Peyer's patch (tissue), 4 donors: ENCODE data around the gene SELENOP.

Experiments
- POLR2A ChIP-seq, 2 donors: fragments of 450-650 bp; IDR thresholded peaks; one replicate each; pipeline ENCODE4 v1.5.1; 2017; ENCODE audit warnings: antibody characterized with exemption in 2 of 2, mild to moderate bottlenecking in 2 of 2, moderate library complexity in 2 of 2
- TF ChIP-seq, protein P1 (sequence below), 6 experiments: fragments of 450-650 bp in 4 of 6; fragments of 200-600 bp in 2 of 6; sonication (generic) in 1 of 6; IDR thresholded peaks; one replicate each; pipeline ENCODE4 v1.5.1; 2017 to 2019; ENCODE audit warnings: antibody characterized with exemption in 6 of 6, mild to moderate bottlenecking in 3 of 6, moderate library complexity in 1 of 6

DNA sequence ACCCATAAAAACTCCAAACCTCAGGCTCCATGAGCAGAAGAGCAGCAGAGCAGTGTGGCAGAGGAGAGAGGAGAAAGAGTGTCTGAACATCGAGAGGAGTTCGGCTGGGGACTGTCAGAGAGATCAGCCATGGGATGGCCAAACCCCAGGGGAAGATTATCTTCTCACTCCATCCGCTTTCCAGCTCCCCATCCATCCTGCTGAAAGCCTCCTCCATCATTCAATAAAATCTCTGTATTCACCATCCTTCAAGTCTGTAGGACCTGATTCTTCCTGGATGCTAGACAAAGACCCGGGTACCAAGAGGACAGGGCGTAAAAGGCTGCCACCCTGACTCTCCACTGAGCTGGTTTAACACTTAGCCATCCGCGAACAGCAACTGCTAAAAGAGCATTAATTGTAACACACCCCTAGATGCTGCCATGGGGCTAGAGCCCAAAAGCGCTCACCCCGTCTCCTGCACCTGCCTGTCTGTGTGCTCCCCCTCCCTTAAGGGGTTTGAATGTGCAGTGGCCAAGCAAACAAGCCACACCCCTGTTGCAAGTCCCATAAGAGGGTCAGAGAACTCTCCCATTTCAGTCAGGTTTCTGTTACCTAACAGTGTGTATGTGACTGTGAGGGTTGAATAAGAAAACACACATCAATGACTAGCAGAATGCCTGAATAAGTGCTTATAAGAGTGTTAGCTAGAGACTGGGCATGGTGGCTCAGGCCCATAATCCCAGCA, 13.9 kb upstream of the SELENOP start:
- TF ChIP-seq, protein P1, sequence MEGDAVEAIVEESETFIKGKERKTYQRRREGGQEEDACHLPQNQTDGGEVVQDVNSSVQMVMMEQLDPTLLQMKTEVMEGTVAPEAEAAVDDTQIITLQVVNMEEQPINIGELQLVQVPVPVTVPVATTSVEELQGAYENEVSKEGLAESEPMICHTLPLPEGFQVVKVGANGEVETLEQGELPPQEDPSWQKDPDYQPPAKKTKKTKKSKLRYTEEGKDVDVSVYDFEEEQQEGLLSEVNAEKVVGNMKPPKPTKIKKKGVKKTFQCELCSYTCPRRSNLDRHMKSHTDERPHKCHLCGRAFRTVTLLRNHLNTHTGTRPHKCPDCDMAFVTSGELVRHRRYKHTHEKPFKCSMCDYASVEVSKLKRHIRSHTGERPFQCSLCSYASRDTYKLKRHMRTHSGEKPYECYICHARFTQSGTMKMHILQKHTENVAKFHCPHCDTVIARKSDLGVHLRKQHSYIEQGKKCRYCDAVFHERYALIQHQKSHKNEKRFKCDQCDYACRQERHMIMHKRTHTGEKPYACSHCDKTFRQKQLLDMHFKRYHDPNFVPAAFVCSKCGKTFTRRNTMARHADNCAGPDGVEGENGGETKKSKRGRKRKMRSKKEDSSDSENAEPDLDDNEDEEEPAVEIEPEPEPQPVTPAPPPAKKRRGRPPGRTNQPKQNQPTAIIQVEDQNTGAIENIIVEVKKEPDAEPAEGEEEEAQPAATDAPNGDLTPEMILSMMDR (IDR thresholded peaks at IDR 0.05) = no peak
- no peak for TF ChIP-seq POLR2A (IDR thresholded peaks at IDR 0.05)
